ENCODE measurements around the gene CHST11.

DNA sequence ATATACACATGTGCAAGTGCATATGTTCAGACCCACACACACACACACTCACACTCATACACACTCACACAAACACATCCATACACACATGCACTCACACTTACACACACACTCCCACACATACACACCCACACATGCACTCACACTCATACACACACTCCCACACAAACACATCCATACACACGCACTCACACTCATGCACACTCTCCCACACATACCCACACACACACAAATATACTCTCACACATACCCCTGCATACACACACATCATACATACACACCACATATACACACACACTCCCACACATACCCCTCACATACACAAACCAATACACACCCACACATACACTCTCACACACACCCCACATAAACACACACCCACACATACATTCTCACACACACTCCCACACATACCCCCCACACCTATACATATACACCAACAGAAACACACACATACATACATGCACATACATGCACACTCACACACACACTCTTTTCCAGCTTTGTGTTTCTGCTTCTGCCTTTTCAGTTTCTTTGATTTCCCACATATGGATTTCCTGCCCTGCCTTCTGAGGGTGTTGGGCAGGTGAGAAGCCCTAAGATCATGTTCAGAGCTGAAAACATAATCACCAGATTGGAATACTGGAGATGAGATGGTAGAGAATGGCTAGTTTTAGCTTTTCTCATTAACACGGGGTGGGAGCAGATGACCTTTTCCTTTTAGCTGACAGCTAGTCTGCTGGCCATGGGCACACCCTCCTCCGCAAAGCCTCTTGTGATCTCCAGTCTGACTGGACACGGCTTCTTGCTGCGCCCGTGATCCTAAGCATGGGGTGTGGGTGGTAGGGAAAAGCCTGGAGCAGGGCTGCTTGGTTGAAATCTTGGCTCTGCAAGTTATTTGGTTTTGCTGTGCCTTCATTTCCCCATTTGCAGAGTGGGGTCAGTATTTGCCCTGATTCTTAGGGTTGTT lies 214.0 kb downstream of the CHST11 start:
- TF ChIP-seq, protein P1, sequence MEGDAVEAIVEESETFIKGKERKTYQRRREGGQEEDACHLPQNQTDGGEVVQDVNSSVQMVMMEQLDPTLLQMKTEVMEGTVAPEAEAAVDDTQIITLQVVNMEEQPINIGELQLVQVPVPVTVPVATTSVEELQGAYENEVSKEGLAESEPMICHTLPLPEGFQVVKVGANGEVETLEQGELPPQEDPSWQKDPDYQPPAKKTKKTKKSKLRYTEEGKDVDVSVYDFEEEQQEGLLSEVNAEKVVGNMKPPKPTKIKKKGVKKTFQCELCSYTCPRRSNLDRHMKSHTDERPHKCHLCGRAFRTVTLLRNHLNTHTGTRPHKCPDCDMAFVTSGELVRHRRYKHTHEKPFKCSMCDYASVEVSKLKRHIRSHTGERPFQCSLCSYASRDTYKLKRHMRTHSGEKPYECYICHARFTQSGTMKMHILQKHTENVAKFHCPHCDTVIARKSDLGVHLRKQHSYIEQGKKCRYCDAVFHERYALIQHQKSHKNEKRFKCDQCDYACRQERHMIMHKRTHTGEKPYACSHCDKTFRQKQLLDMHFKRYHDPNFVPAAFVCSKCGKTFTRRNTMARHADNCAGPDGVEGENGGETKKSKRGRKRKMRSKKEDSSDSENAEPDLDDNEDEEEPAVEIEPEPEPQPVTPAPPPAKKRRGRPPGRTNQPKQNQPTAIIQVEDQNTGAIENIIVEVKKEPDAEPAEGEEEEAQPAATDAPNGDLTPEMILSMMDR (IDR thresholded peaks at IDR 0.05): no peak
- no peak for TF ChIP-seq EZH2phosphoT487 (IDR thresholded peaks at IDR 0.05)

Measured in neural progenitor cell (in vitro differentiated cells).